HG03045 (cell line): ENCODE measurements around the gene NR1I2.

Experiments
- ATAC-seq: cut with Tn5 transposase; IDR thresholded peaks from one replicate; pipeline ENCODE4 v1.9.1; 2021; ENCODE audit warnings: mild to moderate bottlenecking, moderate library complexity; ENCODE audit not compliant: unreplicated experiment

Gene NR1I2

GRCh38 chr3:119778811-119779210 lies 3.1 kb upstream of the NR1I2 start:
- no peak for ATAC-seq

DNA sequence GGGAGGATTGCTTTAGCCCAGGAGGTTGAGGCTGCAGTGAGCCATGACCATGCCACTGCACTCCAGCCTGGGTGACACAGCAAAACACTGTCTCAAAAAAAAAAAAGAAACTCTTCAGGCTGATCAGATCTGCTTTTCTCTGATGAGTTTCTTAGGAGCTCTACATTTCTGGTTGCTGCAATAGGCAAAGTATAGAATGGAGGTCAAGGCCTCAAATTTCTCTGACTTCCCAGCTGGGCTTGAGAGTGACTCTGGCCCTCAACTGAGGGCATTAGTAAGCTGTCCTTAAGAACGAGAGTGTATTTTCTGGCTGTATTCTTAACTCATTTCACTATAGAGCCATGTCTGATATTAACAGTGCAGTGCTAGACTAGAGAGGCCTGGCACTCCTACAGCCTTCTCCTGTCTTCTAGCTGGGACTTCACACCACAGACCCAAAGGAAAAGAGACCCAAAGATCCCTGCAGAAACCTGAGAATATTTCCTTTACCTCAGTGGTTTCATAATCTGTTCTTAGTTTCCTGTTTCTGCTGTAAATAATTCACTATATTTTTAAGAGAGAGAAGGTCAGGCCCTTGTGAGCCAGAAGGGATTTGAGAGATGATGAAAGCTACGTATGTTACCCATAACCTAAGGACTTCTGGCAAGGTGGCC lies 2.0 kb upstream of the NR1I2 start:
- no peak for ATAC-seq

DNA sequence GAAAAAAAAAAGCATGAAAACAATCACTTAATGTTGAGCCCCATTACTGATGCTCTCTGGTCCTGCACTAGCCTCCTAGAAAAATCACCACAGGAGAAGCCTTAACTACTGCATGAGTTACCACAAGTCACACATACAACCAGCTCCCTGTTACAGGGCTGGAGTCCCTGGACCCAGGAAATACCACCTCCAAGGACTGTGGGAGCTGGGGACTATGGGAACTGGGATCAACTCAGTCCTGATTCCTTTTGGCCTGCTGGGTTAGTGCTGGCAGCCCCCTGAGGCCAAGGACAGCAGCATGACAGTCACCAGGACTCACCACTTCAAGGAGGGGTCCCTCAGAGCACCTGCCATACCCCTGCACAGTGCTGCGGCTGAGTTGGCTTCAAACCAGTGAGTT lies 559 bp downstream of the NR1I2 start:
- ATAC-seq = no peak

- ATAC-seq = no peak
These were observed 1.4 kb downstream of the NR1I2 start for GRCh38 chr3:119783255-119783654.

DNA sequence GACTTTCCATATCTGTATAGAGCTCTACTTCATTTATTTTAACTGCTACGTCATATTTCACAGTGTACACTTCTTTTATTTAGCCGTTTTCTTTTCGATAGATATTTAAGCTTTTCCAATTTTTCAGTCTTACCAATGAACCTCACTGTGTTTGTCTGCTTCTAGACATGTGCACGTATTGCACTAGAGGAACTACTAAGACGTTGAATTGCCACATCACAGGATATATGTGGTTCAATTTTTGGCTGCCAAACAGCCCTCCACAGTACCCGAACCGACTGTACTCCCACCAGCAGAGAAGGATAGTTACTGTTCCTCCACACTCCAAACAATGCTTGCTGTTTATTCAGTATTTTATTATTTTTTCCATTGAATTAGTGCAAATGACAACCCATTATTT lies 2.0 kb downstream of the NR1I2 start:
- ATAC-seq = no peak

GRCh38 chr3:119786409-119786808 lies 4.5 kb downstream of the NR1I2 start:
- no peak for ATAC-seq

DNA sequence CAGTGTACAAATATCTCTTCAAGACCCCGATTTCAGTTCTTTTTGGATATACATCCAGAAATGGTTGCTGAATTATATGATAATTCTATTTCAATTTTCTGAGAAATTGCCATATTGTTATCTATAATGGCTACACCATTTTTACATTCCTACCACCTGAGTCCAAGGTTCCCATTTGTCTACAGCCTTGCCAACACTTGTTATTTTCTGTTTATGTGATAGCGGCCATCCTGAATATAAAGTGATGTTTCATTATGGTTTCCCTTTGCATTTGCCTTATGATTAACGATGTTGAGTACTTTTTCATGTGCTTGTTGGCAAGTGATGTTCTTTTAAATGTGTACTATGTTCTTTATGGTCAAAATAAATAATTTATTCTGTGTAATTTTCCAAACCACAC lies 8.5 kb downstream of the NR1I2 start:
- no peak for ATAC-seq

- ATAC-seq = no peak
These were observed 10.4 kb downstream of the NR1I2 start for GRCh38 chr3:119792270-119792669.

- ATAC-seq = no peak
These were observed 12.5 kb downstream of the NR1I2 start for GRCh38 chr3:119794401-119794800.

DNA sequence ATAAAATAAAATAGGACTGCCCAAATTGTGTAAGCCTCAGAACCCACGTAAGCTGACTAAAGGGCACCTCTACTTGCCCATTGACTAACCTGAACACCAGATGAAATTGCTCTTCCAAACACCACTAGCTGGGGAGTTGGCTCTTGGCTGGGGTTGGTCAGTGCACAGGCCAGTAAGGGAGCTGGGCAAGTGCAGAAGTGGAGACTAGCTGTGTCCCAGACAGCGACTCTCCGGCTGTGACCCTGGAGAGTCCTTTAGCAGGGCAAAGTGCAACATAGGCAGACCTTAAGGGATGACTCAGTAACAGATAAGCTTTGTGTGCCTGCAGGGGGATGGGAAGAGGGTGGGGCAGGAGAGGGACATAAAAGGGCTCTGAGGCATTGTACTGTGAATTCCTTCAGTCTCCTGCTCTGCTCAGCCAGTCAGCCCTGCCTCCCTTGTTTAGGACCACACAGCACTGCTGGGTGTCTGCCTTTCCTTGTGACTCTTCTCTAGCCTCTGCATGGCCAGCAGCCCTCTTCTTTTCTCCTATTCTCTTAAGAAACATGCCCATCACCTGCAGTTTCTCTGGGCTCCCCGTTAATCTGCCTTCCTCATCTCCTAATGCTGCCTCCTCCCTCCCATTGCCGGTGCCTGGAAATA lies 13.2 kb downstream of the NR1I2 start:
- no peak for ATAC-seq

DNA sequence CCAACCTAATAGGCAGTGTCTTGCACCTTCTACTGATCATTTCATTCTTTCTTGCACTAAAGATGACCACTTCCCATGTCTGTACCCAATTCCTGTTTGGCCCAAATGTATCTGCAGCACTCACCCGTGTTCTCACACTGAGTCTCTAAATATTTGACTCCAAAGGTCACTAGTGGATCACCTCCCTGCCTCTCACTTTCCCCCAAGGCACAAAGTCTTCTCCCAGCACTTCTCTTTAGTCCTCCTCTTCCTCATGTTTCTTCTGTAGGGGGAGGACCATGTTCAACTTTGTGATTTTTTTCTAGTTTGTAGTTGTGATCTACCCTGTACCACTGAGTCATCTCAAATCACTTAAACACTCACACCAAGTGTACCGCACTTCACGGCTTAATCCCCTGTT lies 13.9 kb downstream of the NR1I2 start:
- ATAC-seq = no peak

DNA sequence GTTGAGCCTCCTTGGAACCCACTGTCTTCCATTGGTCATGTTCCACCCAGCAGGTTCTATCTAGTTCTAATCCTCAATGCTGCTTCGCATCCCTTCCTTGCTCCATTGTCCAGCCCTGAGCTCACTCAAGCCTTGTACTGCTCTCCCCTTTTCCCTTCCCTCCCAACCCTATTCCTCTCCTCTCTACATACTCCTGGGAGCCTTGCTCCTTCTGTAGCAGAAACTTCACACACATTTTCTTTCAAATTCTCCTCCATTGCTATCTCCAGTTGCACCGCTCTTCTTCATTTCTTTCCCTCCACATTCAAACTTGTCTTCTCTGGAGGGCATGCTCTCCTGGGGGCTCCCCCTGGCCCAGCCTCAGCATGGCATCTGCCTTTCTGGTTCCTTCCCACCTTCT lies 14.5 kb downstream of the NR1I2 start:
- no peak for ATAC-seq

DNA sequence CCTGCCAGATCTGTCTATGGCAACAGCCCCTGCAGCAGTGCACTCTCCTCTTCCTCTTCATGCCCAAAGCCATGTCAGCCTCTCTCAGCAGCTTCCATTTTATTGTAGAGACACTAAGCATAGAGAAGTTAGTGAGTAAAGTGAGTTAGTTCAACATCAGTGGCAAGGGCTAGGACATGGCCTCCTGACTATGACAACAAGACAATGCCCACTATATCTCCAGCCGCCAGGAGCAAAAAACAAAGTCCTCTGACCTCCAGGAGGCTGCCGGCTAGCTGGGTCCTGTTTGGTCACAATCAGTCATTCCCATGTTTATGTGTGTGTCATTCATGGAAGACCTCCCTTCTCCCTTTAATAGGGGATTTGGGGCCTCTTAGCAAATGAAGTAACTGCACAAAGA lies 14.9 kb downstream of the NR1I2 start:
- ATAC-seq = no peak

- ATAC-seq = no peak
These were observed 18.9 kb downstream of the NR1I2 start for GRCh38 chr3:119800844-119801243.

DNA sequence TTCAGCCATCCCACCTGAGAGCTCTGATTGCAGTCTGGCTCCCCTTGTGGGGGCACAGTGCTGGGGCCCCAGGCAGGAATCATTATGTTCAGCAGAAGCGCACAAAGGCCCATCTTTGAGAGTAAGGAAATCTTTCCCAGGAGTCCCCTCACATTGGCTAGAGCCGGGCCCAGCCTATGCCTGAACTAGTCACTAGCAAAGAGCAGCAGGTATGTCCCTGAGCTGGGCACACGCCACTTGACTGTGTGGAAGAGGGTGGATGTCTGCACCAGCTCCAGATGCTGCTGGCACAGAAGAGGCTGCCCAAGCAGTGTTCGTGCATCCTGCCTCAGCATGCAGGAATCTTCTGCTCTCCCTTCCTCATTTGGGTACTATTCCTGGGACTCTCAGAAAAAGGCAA lies 26.3 kb downstream of the NR1I2 start:
- no peak for ATAC-seq

DNA sequence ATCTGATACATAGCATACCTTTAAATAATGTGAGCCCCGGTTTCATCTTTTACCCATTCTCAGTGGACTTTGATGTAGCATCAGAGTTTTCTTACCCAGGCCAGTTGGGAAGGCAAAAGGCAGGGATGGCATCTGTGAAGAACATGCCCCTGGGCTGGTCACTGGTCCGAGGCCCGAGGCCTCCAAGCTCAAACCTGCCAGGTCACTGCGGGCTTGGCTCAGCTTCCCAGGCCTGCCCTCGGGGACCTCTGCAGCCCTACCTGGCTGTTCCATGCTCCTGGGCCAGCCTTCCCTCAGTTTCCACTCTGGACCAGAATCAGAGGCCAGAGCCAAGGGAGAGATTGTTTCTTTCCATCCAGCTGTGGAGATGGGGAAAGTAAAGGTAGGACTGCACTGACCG lies 26.9 kb downstream of the NR1I2 start:
- ATAC-seq = no peak

DNA sequence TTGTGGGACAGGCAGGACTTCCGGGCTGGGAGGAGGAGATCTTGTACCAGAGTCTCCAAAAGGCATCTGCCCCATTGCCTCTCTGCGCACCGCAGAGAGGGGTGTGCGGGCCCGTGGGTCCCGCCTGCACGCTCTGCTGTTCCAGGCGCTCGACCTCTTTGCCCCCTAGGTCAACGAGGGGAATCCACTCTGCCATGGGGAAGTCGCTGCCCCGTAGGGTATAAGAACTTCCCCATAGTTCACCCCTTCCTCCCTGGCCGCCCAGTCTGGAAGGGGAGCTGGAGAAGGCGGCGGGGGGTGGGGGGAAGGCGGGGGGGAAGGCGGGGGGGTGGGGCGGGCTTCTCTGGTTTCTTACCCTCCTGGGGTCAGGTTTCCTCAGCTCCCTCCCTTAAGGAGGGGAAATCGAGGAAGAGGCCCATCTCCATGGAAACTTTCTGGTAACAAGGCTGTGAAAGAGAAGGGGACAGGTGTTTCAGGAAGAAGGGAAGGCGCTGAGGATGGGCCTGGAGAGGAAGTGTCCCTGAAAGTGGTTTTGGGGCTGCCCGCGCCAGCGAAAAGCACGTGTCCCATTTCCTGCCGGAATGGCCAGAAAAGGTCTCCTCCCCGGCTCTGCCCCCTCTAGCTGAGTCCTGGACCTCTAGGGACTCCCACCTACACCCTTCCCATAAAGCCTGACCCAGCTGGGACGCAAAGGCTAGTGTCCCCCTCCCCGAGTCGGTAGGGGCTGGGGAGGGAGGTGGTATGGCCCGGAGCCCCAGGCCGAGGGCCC lies 27.5 kb downstream of the NR1I2 start:
- peak; percentile 15 for ATAC-seq

GRCh38 chr3:119810018-119810435 lies 28.1 kb downstream of the NR1I2 start:
- peak; percentile 66 for ATAC-seq

DNA sequence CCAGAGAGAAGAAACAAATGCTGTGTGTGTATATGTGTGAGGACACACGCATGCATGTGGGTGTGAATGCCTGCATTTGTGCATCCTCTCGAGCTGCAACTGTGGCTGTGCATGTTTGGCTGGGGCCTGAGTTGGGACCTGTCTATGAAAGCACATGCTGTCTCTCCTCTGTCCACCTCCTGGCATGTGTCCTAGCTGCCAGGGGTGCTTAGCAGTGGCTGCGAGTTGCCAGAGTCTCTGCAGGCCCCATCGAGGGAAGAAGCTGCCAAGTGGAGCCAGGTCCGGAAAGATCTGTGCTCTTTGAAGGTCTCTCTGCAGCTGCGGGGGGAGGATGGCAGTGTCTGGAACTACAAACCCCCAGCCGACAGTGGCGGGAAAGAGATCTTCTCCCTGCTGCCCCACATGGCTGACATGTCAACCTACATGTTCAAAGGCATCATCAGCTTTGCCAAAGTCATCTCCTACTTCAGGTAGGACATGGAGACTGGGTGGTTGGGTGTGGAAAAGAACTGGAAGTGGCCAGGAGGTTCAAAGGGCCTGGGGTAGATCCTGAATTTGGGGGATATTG lies 30.7 kb downstream of the NR1I2 start:
- ATAC-seq = no peak

GRCh38 chr3:119815716-119816115 lies 33.8 kb downstream of the NR1I2 start:
- ATAC-seq = no peak

GRCh38 chr3:119817071-119817470 lies 35.2 kb downstream of the NR1I2 start:
- no peak for ATAC-seq
